ENCODE measurements around the gene ZBTB5.
"Not testable (repeated sequence)": the region's sequence is repeated elsewhere in the genome, so short reads cannot be mapped to it uniquely, and the experiment has no call there.

The ZBTB5 gene

DNA sequence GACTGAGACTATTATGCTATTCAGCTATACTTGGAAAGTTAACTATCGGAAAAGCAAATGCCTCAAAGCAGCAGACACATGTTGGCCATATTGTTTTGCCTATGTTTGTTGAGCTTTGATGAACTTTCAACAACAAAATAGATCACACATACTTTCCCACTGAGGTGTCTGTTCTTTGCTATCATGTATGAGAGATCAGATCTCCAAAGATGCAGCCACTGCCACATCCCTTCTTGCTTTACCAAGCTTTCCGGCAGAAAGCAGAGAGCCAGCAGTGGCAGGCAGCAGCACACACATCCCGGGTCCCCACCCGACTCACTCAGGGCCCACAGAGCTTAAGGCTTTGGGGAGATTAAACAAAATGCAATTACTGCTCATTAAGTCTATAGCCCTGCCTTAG, 18.8 kb downstream of the ZBTB5 start:
- no peak for DNase-seq

DNA sequence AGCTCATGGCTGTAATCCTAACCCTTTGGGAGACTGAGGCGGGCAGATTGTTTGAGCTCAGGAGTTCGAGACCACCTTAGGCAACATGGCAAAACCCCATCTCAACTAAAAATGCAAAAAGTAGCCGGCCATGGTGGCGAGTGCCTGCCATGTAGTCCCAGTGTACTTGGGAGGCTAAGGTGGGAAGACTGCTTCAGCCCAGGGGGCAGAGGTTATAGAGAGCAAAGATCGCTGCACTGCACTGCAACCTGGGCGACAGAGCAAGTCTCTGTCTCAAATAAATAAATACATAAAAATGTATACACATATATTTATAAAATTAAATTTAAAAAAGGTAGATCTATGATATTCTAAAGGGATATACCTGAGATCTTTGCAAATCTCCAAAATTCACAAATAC, 19.4 kb downstream of the ZBTB5 start:
- DNase-seq: no peak

DNA sequence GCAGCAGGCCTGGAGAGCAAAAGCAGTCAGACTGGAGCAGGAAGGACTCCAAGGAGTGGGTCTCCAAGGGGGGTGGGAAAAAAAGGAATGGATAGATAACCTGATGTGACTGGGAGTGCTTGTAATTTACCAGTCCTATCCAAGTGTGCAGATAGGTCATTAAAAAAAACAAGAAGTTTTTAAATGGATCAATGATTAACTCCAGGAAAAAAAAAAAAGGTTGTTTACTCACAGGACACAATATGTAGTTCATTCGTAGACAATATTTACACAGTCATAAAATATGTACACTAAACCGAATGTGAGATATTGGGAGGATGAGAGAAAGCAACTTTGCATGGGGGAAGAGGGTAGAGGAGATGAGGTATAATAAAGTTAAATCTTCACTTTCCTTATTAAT, 20.4 kb downstream of the ZBTB5 start:
- DNase-seq: no peak

GRCh38 chr9:37443566-37443965, 21.7 kb downstream of the ZBTB5 start:
- DNase-seq: no peak

DNA sequence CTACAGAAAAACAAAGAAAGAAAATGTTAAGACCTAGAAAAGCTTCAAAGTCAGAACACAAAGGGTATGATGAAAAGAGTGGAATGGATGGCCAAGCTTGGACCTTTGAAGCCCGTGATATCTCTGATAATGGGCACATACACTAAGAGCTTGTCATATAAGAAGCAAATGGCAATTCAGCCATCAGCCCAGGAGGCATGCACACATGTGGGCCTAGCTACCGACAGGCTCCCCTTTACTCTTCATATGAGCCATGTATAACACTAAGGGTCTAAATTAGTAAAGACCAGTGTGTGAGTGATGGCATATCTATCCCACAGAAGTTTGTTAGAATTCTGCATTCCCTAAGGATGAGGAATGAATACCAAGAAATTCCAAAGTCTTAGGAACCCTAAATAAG, 22.7 kb downstream of the ZBTB5 start:
- no peak for DNase-seq

- no peak for DNase-seq
Observed at GRCh38 chr9:37441776-37442370, 23.4 kb downstream of the ZBTB5 start.

DNA sequence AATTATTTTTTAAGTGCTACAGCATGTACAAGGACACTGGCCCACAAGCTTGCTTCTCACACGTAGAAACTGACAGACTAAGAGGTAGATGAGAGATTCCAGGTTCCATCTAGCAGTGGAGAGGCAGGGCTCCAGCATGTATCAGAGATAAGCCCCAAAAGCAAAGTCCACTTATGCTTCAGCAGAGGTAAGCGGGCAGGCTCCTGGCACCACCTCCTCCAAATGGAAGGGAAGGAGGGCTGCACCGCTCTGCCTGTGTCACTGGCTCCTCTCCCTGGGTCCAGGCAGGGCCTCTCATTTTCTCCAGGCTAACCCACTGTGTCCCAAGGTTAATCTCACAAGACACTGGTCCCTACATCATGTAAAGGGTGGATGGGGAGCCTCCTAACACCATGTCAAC, 26.9 kb downstream of the ZBTB5 start:
- no peak for DNase-seq

DNA sequence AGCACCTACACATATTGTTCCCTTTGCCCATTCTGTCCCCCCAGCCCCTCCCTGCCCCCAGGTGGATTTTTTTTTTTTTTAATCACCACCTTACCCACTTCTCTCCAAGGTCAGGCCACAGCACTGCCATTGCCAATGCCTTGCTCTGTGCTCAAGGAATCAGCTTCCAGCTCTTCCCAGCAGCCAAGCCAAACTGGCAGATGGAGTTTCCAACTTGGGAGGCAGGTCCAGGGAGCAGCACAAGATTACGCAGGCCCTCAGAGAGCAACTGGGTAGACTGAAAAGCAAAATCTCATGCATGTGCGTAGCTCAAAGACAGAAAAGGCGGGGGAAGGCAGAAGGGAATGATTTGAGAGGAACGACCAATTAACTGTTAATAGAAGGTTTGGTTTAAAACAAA, 27.6 kb downstream of the ZBTB5 start:
- DNase-seq: no peak

DNA sequence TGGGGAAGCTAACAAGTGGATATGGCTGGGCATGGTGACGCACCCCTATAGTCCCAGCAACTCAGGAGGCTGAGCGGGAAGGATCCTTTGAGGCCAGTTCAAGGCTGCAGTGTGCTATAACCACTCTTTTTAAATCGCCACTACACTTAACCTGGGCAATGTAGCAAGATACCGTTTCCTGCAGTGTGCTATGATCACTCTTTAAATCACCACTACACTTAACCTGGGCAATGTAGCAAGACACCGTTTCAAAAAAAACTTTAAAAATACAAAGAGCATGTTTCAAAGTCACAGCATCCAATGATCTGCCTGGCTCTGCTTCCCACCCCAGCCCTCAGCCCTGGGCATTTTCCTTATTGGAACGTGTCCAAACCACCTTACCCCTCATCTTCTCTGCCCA, 28.2 kb downstream of the ZBTB5 start:
- DNase-seq: no peak

DNA sequence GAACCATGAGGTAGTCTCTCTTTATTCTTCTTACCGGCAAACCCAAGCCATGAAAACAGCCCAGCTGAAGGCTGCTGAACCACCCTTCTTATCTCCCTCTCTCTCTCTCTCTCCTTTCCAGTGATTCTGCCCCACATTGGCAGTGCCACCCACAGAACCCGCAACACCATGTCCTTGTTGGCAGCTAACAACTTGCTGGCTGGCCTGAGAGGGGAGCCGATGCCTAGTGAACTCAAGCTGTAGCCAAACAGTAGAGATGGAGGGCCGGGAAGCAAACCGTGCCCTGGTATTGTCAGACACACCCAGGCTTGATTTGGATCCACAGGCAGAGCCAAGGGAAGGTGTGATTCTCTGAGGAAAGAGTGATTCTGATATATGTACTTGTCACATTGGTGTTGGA, 28.7 kb downstream of the ZBTB5 start:
- DNase-seq: no peak

DNA sequence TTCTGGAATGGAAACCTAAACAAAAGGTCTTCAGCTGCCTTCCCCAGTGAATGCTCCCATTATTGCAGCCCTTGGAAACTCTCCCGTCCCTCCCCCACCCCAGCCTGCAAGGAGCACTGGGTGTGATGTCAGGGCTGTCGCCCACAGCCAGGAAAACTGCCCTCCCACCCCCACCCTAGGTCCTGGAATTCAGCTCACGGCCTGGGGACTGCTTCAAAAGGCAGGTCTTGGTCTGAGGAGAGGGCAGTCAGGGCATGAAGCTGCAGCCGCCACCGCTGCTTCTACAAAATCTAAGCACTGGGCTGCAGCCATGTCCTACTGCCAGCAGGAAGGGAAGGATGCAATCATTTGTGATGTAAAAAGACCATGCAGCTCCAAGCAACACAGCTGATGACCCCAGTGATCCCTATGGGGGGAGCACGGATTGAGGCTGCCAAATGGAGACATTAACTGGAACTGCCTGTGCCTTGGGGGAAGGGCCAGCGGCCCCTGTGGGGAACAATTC, 31.3 kb downstream of the ZBTB5 start:
- no peak for DNase-seq

DNA sequence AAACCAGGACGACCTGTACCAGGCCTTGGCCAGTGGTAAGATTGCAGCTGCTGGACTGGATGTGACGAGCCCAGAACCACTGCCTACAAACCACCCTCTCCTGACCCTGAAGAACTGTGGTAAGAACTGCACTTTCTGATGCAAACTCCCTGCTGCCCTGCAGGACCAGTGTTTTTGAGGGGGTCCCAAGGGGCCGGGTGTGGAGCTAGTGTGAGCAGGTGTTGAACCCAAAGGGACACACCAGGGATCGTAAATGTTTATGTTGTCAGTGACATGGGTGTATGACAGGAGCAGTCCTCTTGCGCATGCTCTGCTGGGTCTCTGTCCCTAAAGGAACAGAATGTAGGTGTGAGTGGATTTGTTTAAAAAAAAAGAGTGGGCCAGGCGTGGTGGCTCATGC, 33.2 kb downstream of the ZBTB5 start:
- DNase-seq: no peak

- no peak for DNase-seq
Observed at GRCh38 chr9:37430841-37431597, 34.2 kb downstream of the ZBTB5 start.

DNA sequence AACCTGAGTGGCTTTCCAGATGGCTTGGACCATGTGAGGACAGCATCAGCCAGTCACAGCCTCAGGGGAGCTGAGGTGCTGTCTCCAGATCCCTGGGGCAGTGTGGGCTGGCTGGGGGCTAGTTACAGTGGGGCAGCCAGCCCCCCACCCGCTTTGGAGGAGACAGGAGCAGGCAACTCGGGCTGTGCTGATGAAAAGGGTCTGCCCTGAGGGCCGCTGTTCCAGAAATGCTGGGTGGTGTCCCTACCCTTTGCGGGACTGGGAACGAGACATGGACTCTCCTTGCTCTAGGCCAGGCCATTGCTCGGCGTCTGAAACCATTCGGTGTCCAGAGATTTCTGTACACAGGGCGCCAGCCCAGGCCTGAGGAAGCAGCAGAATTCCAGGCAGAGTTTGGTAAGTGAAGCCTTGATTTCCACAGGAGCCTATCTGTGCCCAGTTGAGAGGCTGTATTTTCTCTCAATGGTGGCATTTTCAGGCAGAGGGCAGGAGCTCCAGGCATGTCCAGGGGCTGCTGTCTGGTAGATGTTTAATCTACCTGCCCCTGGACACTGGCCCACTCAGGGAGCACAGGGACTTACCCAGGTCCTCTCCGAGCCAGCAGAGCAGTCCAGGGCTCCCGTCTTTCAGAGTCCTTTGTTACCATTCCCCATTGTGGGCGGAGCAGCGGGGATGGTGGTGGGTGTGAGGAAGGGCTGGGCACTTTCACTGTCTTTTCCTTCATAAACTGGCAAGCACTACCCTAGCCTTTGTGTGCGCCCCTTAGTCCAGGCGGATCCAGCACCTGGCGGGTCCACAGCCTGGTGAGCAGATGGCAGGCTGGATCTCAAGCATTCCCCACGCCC, 35.6 kb downstream of the ZBTB5 start:
- no peak for DNase-seq

DNA sequence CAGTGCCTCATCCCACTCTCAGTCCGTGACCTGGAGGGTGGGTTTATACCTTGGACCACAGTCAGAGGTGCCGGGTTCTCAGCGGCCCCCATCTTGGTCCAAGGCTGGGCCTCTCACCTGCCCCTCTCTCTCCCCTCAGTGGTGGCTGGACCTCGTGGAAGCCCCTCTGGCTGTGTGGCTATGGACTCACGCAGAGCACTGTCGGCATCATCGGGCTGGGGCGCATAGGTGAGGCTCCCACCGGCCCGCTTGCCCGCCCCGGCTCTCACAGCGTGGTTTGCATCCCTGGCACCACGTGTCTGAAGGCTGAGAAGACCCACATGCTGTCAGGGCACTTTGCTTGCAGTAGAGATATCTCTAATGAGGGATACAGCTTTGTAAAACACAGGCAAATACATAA, 36.9 kb downstream of the ZBTB5 start:
- DNase-seq: no peak

GRCh38 chr9:37426846-37427245, 38.4 kb downstream of the ZBTB5 start:
- no peak for DNase-seq

DNA sequence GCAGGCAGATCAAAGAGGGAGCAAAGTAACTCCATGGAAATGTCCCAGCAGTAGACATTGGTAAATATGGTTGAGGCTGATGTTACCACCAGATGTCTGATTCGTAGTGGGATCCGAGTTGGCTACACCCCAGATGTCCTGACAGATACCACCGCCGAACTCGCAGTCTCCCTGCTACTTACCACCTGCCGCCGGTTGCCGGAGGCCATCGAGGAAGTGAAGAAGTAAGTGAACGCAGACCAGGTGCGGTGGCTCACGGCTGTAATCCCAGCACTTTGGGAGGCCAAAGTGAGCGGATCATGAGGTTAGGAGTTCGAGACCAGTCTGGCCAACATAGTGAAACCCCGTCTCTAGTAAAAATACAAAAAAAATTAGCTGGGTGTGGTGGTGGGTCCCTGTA, 38.8 kb downstream of the ZBTB5 start:
- DNase-seq: not testable (repeated sequence)

DNA sequence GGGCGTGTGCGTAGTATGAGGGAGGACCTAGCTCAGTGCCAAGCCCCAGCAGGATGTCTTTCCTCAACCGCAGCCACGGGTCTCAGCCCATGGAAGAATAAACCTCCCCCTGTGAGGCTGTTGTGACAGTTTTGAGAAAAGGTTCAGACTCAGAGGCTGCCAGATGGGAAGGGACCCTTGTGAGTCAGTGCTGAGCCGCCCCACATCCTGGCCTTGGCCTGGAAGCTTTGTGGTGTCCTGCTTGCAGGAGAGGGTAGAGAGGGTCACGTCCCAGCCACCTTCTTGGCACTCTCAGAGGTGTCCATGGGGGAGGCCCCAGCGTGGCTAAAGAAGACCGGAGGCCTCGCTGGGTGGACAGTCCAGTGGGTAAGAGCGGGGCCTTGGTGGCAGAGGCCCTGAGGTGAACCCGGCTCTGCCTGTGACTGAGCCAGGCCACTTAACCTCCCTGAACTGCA, 39.9 kb downstream of the ZBTB5 start:
- no peak for DNase-seq

DNA sequence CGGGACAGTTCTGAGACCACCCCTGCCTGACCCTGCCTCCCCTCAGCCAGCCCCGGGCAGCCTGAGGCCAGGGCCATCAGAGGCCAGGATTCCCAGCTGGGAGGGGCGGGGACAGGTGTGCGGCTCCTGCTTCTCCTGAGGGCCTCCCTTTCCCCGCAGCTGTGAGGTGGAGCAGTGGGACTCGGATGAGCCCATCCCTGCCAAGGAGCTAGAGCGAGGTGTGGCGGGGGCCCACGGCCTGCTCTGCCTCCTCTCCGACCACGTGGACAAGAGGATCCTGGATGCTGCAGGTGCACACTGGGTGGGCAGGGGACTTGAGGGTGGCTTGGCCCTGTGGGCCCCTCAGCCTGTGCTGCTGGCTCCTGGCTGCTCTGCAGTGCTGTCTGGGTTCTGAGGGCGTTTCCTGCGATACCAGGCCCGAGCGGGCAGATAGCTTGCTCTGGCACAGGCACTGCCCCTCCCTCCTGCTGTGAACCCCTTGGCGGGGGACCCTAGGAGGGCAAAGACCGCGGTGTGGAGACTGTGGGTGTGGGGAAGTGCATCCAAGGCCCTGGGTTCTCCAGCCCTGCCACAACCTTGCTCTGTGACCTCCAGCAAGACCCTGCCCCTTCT, 40.5 kb downstream of the ZBTB5 start:
- DNase-seq: no peak

GRCh38 chr9:37424204-37424685, 41.0 kb downstream of the ZBTB5 start:
- DNase-seq: no peak

DNA sequence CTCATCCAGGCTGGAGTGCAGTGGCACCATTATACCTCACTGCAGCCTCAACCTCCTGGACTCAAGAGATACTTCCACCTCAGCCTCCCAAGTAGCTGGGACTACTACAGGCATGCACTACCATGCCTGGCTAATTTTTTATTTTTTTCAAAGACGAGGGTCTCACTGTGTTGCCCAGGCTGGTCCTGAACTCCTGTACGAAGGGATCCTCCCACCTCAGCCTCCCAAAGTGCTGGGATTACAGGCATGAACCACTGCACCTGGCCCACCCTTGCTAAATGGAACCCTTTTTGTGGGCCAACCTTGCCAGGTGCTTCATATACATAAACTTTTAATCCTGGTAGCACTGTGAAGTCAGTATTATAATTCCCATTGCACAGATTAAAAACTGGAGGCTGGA, 41.7 kb downstream of the ZBTB5 start:
- DNase-seq: no peak

- DNase-seq: peak; percentile 86
Observed at GRCh38 chr9:37422289-37423104, 42.8 kb downstream of the ZBTB5 start, which contains the start of gene GRHPR. GRHPR (plus strand) TSS chr9:37422696; CDS start chr9:37422751, 55 bp downstream.
